Glutamatergic neuron (in vitro differentiated cells): ENCODE data around the gene TMOD1. TPM values are rescaled to one million over a fixed set of nuclear protein-coding genes. Genes with fewer than 3 reads are reported as not detected.

Source experiments
- DNase-seq: peaks from one replicate; pipeline ENCODE4 v3.0.0; 2022
- H3K27ac Mint-ChIP-seq: one replicate; pipeline ENCODE4 v1.8.0; 2020; ENCODE audit warnings: mild to moderate bottlenecking, mixed read lengths, inconsistent platforms; ENCODE audit not compliant: unreplicated experiment
- H3K27me3 Mint-ChIP-seq: one replicate; pipeline ENCODE4 v1.8.0; 2020; ENCODE audit warnings: mild to moderate bottlenecking, moderate library complexity, mixed read lengths, inconsistent platforms; ENCODE audit not compliant: unreplicated experiment
- H3K36me3 Mint-ChIP-seq: one replicate; pipeline ENCODE4 v1.8.0; 2020; ENCODE audit warnings: mild to moderate bottlenecking, mixed read lengths, inconsistent platforms; ENCODE audit not compliant: unreplicated experiment
- H3K4me1 Mint-ChIP-seq: one replicate; pipeline ENCODE4 v1.8.0; 2020; ENCODE audit warnings: mild to moderate bottlenecking, low read depth, mixed read lengths, inconsistent platforms; ENCODE audit not compliant: unreplicated experiment
- H3K4me3 Mint-ChIP-seq: one replicate; pipeline ENCODE4 v1.8.0; 2020; ENCODE audit warnings: mild to moderate bottlenecking, mixed read lengths, inconsistent platforms; ENCODE audit not compliant: unreplicated experiment
- H3K9me3 Mint-ChIP-seq: one replicate; pipeline ENCODE4 v1.8.0; 2020; ENCODE audit warnings: mild to moderate bottlenecking, moderate library complexity, mixed read lengths, inconsistent platforms; ENCODE audit not compliant: unreplicated experiment
- total RNA-seq: library from RNA; stranded (reverse); fragmentation: NEBNext Ultra II Directional; extraction: Animal tissue kit (Norgen Biotek cat#: 25700); gene quantifications from one replicate; pipeline ENCODE4 v1.2.1, GENCODE V29; 2021; ENCODE audit not compliant: unreplicated experiment
- TF ChIP-seq, protein P1 (sequence below): fragments of 200-600 bp; sonication (generic); IDR thresholded peaks from one replicate; pipeline ENCODE4 v1.5.0; 2021; ENCODE audit not compliant: partially characterized antibody, unreplicated experiment

Gene TMOD1
- total RNA-seq, 1 donor from 2014 or later = 0.64 TPM

DNA sequence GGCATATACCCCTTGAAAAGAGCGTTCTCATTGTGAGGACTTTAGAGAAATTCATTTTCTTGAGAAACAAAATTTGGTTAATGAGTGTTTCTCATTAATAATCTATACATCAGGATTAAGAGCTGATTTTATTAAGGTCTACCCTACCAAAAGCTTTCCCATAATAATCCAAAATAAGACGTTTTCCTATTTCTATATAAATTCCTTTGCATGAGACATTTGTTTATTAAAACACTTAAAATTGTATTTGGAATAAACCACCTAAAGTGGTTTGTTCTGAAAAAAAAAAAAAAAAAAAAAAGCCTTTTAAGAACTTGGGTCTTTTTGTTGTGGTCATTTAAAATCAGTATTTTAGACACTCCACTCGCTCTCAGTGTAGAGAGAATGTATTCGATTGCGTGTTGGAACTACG lies 695 bp upstream of the TMOD1 start:
- Mint-ChIP-seq H3K36me3 (peaks cover 12% of the 10 kb centered on the region), H3K27ac (no peak overlapping the region), H3K27me3 (peaks cover 18% of the 10 kb centered on the region), H3K9me3 (peaks cover 3% of the 10 kb centered on the region), H3K4me1 (peaks cover 6% of the 10 kb centered on the region), H3K4me3 (peak overlapping the region; percentile 78)
- DNase-seq = no peak
- TF ChIP-seq, protein P1, sequence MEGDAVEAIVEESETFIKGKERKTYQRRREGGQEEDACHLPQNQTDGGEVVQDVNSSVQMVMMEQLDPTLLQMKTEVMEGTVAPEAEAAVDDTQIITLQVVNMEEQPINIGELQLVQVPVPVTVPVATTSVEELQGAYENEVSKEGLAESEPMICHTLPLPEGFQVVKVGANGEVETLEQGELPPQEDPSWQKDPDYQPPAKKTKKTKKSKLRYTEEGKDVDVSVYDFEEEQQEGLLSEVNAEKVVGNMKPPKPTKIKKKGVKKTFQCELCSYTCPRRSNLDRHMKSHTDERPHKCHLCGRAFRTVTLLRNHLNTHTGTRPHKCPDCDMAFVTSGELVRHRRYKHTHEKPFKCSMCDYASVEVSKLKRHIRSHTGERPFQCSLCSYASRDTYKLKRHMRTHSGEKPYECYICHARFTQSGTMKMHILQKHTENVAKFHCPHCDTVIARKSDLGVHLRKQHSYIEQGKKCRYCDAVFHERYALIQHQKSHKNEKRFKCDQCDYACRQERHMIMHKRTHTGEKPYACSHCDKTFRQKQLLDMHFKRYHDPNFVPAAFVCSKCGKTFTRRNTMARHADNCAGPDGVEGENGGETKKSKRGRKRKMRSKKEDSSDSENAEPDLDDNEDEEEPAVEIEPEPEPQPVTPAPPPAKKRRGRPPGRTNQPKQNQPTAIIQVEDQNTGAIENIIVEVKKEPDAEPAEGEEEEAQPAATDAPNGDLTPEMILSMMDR = no peak

DNA sequence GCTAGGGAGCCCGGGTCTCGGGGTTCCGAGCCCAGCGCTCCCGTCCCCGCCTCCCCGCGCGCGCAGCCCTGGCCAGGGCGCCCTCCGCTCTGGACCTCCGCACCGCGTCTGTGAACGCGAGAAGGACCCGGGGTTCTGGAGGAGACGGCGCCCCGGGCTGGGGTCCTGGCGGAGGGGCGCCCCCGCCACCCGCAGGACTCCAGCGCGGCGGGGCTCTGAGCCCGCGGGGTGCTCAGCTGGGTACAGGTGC lies 431 bp downstream of the TMOD1 start:
- peaks cover 3% of the 10 kb centered on the region for H3K9me3 Mint-ChIP-seq
- H3K27ac Mint-ChIP-seq = no peak overlapping the region
- peaks cover 9% of the 10 kb centered on the region for H3K36me3 Mint-ChIP-seq
- H3K4me1 Mint-ChIP-seq = peaks cover 6% of the 10 kb centered on the region
- no peak overlapping the region for H3K4me3 Mint-ChIP-seq
- no peak for DNase-seq
- peaks cover 18% of the 10 kb centered on the region for H3K27me3 Mint-ChIP-seq
- TF ChIP-seq, protein P1 = no peak

DNA sequence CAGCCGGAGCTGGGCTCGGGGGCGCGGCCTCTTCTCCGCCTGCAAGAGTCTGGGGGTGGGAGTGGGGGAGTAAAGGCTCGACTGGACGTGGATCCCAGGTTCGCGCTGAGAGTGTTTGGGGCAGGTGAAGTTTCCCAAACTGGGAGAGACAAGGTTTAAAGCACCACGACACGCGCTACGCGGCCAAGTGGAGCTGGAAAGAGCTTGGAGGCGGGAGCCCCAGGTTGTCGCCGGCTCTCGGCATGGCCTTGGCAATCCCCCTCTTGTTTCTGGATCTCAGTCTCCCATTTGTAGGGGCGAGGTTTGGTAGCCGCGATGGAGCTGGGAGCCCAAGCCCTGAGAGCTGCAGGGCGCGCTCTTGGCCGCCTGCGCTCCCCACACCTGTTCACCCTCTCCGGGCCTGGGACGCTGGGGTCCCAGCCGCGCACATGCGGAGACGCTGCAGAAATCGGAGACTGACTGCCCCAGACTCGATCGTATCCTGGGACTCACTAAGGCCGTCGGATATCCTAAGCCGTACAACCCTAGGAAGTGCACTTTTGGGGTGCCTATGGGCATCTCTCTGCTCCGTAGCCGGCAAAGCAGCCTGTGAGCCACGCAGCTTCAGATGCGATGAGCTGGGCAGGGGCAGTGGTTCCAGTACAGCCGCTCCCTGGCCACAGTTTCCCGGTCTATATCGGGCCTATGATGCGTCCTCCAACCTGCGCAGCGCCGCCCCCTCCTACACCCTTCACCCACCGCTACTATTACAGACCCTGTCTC lies 937 bp downstream of the TMOD1 start:
- peaks cover 6% of the 10 kb centered on the region for H3K4me1 Mint-ChIP-seq
- TF ChIP-seq, protein P1 = no peak
- H3K36me3 Mint-ChIP-seq = peaks cover 5% of the 10 kb centered on the region
- peaks cover 3% of the 10 kb centered on the region for H3K9me3 Mint-ChIP-seq
- no peak overlapping the region for H3K27ac Mint-ChIP-seq
- DNase-seq = peak; percentile 27
- H3K4me3 Mint-ChIP-seq = peak overlapping the region; percentile 86
- H3K27me3 Mint-ChIP-seq = peaks cover 18% of the 10 kb centered on the region

DNA sequence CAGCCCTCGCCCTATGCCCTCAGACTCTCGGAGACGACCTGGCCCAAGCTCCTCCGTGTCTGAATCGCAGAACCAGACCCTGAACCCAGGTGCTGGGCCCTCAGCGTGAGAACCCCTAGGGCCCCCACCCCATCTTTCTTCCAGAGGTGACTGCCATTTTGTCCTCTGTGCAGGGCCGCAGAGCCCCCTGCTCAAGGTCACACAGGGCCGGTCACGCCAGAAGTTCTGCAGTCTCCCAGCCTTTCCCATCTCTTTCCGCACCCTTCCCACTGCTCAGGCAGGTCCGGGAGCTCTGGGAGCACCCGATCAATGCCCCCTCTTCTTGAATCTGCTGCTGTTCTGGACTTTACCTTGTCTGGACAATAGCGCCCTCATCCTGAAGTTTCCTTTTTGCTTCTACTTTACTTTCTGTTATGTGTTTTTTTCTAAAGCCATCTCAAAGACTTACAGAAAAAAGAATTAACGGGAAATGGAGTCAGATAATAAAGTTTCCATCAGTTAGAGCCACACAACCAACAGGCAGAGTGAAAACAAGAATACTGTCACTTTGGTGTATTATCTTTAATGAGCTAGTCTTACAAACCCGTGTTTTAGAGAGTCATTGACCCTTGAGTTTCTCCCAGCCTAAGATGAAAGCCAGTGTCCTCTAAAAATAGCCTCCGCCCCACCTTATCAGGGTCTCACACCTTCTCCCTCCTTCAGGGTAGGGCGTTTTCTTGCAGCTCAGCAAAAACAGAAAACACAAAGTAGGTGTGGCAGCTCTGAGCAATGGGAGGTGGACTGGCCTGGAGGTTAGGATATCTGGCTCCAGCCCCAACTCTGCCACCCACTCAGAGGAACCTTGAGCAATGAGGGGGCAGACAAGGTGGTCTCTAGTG lies 1.8 kb downstream of the TMOD1 start:
- H3K27me3 Mint-ChIP-seq = peaks cover 18% of the 10 kb centered on the region
- H3K9me3 Mint-ChIP-seq = peaks cover 3% of the 10 kb centered on the region
- TF ChIP-seq, protein P1 = no peak
- peaks cover 6% of the 10 kb centered on the region for H3K4me1 Mint-ChIP-seq
- peaks cover 5% of the 10 kb centered on the region for H3K36me3 Mint-ChIP-seq
- DNase-seq = no peak
- H3K4me3 Mint-ChIP-seq = peak overlapping the region; percentile 71
- H3K27ac Mint-ChIP-seq = no peak overlapping the region

DNA sequence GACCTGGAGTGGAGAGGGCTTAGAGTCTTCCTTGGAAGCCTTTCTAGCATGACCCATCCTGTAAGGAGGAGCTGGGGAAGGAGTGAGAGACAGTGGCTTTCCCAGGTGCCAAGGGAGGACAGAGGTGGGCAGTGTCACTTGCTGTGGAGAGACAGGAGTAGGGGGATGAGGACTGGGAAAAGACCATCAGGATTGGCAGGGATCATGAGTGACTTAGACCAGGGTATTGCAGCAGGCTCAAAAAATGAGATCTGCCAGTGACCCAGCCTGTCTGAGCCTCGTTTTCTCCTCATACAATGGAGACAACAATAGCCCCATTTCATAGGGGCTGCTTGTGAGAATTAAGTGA lies 2.4 kb downstream of the TMOD1 start:
- Mint-ChIP-seq H3K36me3 (peaks cover 5% of the 10 kb centered on the region), H3K4me3 (no peak overlapping the region), H3K27me3 (peaks cover 18% of the 10 kb centered on the region), H3K27ac (no peak overlapping the region), H3K4me1 (peaks cover 6% of the 10 kb centered on the region), H3K9me3 (peaks cover 3% of the 10 kb centered on the region)
- TF ChIP-seq, protein P1 = no peak
- DNase-seq = no peak
